Colonic mucosa (tissue), 4 donors: ENCODE results near the gene HORMAD1. TPM values are rescaled to one million over a fixed set of nuclear protein-coding genes. Genes with fewer than 3 reads are reported as not detected.

Experiments
- DNase-seq: peaks from one replicate; pipeline ENCODE4 v3.0.0-alpha.2; 2020
- H3K27ac ChIP-seq: fragments of 200-600 bp; one replicate; pipeline ENCODE4 v1.8.0; 2021
- H3K27me3 ChIP-seq: fragments of 200-600 bp; one replicate; pipeline ENCODE4 v1.8.0; 2021
- H3K36me3 ChIP-seq: fragments of 200-600 bp; one replicate; pipeline ENCODE4 v1.8.0; 2021
- H3K4me1 ChIP-seq: fragments of 200-600 bp; one replicate; pipeline ENCODE4 v1.8.0; 2021; ENCODE audit warnings: mild to moderate bottlenecking
- H3K4me3 ChIP-seq: fragments of 200-600 bp; one replicate; pipeline ENCODE4 v1.8.0; 2021
- H3K9ac ChIP-seq, 2 donors: one replicate each; pipeline ENCODE4 v1.7.0; 2013; ENCODE audit warnings: control low read depth in 2 of 2, low read depth in 2 of 2, low read length in 2 of 2
- H3K9me3 ChIP-seq: fragments of 200-600 bp; one replicate; pipeline ENCODE4 v1.8.0; 2021
- CTCF ChIP-seq: fragments of 200-600 bp; IDR thresholded peaks from one replicate; pipeline ENCODE4 v1.8.0; 2022; ENCODE audit warnings: antibody characterized with exemption, mild to moderate bottlenecking
- intact Hi-C: fragments of 100-400 bp; cut with DNase I; formaldehyde crosslinking; loops from one replicate; pipeline ENCODE4 v1.14.1; 2022
- total RNA-seq, 2 donors: library from RNA; stranded (reverse); fragmentation: NEBNext Ultra II Directional in 1 of 2; extraction: Animal tissue kit (Norgen Biotek cat#: 25700) in 1 of 2; gene quantifications; one replicate each; pipeline ENCODE4 v1.2.1, GENCODE V29; 2021
- donor health status: healthy.
- donor health status: DM: no; HTN: no; CAD: no.
- donor health status: DM: no; HTN: no; CAD: no.

The HORMAD1 gene
- total RNA-seq, 2 donors from 2014 or later = 1.1 TPM; not detected in 1

GRCh38 chr1:150696995-150697927 is 23.4 kb downstream of the HORMAD1 start, which contains the start of gene GOLPH3L:
GOLPH3L (minus strand) TSS chr1:150697154; CDS start chr1:150694838, 2,316 bp downstream.
- no peak for TF ChIP-seq CTCF
- peak within 1 kb of the TSS; percentile 78 for H3K27ac ChIP-seq
- H3K4me3 ChIP-seq = peak within 1 kb of the TSS; percentile 48
- H3K9ac ChIP-seq = peak within 1 kb of the TSS in 1 of 2 donors; percentile 68
- peak; percentile 98 for DNase-seq
- no peaks in the 10 kb centered on the region for H3K36me3 ChIP-seq
- H3K4me1 ChIP-seq = no peaks in the 10 kb centered on the region
- H3K27me3 ChIP-seq = no peaks in the 10 kb centered on the region
- intact Hi-C loops = no loop called here
- H3K9me3 ChIP-seq = no peaks in the 10 kb centered on the region

GRCh38 chr1:150696590-150696989 is 24.1 kb downstream of the HORMAD1 start:
- Histone ChIP-seq H3K36me3 (no peaks in the 10 kb centered on the region), H3K4me1 (no peaks in the 10 kb centered on the region)

GRCh38 chr1:150696162-150696561 is 24.5 kb downstream of the HORMAD1 start:
- Histone ChIP-seq H3K36me3 (no peaks in the 10 kb centered on the region), H3K27me3 (no peaks in the 10 kb centered on the region), H3K9me3 (no peaks in the 10 kb centered on the region), H3K4me3 (peak overlapping the region; percentile 48), H3K4me1 (no peaks in the 10 kb centered on the region), H3K9ac (peak overlapping the region in 1 of 2 donors; percentile 68), H3K27ac (peak overlapping the region; percentile 78)
- intact Hi-C loops = no loop called here
- DNase-seq = no peak
- no peak for TF ChIP-seq CTCF

More at GRCh38 chr1:150696590-150696989, 24.1 kb downstream of the HORMAD1 start:
- Histone ChIP-seq H3K27me3 (no peaks in the 10 kb centered on the region), H3K9me3 (no peaks in the 10 kb centered on the region), H3K27ac (peak overlapping the region; percentile 78), H3K9ac (peak overlapping the region in 1 of 2 donors; percentile 68), H3K4me3 (peak overlapping the region; percentile 48)
- intact Hi-C loops = no loop called here
- no peak for TF ChIP-seq CTCF
- no peak for DNase-seq

GRCh38 chr1:150695561-150695960 is 25.1 kb downstream of the HORMAD1 start:
- no peak for TF ChIP-seq CTCF
- intact Hi-C loops = no loop called here

GRCh38 chr1:150692720-150693119 is 28.0 kb downstream of the HORMAD1 start:
- no peaks in the 10 kb centered on the region for H3K36me3 ChIP-seq
- no peaks in the 10 kb centered on the region for H3K4me1 ChIP-seq

More at GRCh38 chr1:150695561-150695960, 25.1 kb downstream of the HORMAD1 start:
- peak overlapping the region in 1 of 2 donors; percentile 61 for H3K9ac ChIP-seq
- peak overlapping the region; percentile 48 for H3K4me3 ChIP-seq
- no peaks in the 10 kb centered on the region for H3K9me3 ChIP-seq
- DNase-seq = no peak
- no peaks in the 10 kb centered on the region for H3K36me3 ChIP-seq
- H3K4me1 ChIP-seq = no peaks in the 10 kb centered on the region
- no peaks in the 10 kb centered on the region for H3K27me3 ChIP-seq
- H3K27ac ChIP-seq = peak overlapping the region; percentile 78

More at GRCh38 chr1:150692720-150693119, 28.0 kb downstream of the HORMAD1 start:
- Histone ChIP-seq H3K9ac (peak overlapping the region in 1 of 2 donors; percentile 19), H3K27me3 (no peaks in the 10 kb centered on the region), H3K9me3 (no peaks in the 10 kb centered on the region), H3K27ac (no peak overlapping the region), H3K4me3 (no peak overlapping the region)
- intact Hi-C loops = no loop called here
- DNase-seq = no peak
- TF ChIP-seq CTCF = no peak
